HG02759 (cell line): ENCODE measurements around the gene IL1R1.

Source experiments
- ATAC-seq: cut with Tn5 transposase; IDR thresholded peaks from one replicate; pipeline ENCODE4 v1.9.1; 2021; ENCODE audit warnings: mild to moderate bottlenecking, moderate library complexity; ENCODE audit not compliant: unreplicated experiment

Gene IL1R1

DNA sequence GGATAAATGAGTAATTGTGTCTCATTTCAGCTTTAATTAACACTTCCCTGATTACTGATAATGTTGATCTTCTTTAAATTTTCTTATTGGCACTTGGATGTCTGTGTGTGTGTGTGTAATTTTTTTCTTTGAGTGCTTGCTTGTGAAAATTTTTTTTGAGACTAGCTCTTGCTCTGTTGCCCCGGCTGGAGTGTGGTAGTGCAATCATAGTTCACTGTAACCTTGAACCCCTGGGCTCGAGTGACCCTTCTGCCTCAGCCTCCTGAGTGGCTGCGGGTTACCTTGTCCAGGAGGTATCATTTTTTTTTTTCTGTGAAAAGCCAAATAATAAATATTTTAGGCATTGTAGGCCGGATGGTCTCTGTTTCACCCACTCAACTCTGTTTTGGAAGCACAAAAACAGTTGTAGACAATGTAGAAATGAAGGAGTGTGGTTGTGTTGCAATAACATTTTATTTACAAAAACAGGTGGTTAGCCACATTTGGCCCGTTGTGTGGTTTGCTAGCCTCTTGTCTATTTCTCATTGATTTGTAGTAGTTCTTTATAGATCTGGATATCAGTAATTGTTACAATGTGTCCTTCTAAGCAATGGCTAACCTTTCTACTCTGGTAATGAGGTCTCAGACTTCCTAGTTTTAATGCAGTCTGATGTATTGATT is 52.2 kb downstream of the IL1R1 start:
- no peak for ATAC-seq

DNA sequence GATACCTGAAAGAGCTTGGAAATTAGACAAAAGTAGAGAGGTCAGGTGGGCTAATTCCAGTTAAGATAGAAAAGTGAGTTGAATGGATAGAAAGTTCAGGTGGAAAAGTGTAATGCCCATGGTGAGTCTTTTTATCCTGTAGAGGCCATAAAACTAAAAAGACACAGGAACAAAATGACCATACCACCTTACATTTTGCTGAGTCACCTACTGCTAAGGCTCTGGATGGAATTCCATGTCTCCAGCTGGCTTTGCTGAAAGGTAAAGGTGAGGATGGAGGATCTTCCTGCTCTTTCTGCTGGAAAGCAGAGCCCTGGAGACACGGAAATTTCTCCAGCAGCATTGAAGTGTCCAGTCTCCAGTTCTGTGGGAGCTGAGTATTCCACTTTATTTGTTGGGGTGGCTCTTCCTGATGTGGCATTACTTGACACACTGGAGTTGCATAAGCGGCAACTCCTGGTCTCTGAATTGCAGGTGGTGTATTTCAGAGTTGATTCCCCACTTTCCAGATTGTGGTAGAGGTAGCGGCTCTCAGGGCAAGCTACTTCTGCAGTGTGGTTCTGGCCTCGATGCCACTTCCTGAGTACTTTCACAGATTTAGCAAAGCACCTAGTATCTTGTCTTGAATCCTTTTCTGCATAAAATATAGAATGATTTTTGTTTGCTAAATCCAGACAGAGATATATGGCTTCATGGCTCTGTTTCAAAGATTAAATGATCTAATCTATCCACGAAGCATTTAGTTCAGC is 55.0 kb downstream of the IL1R1 start:
- no peak for ATAC-seq

DNA sequence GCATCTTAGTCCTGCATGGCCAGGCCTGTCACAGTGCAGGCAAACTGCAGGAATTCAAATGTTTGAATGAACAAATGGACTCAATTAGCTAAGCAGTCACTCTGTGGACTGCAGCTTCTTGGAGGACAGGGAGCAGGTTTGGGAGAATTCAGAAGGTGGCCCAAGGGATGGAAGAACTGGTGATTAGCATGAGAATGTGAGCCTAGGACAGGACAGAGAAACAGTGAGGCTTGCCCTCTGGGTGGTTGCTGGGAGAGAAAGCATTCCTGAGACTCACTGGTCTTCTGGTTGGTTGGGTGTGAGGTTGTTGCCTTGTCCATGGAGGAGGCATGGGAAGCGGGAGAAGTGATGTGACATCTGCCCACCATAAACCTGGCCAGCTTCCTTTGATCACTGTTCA is 58.0 kb downstream of the IL1R1 start:
- ATAC-seq, result no peak

DNA sequence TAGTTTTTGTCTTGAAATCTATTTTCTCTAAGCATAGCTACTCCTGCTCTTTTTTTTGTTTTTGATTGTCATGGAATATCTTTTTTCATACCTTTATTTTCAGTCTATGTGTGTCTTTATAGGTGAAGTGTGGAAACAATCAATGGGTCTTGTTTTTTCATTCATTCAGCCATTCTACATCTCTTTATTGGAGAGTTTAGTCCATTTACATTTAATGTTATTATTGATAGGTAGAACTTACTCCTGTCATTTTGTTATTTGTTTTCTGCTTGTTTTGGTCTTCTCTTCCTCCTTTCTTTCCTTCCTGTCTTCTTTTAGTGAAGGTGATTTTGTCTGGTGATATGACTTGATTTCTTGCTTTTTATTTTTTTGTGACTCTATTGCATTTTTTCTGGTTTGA is 62.1 kb downstream of the IL1R1 start:
- ATAC-seq, result no peak

DNA sequence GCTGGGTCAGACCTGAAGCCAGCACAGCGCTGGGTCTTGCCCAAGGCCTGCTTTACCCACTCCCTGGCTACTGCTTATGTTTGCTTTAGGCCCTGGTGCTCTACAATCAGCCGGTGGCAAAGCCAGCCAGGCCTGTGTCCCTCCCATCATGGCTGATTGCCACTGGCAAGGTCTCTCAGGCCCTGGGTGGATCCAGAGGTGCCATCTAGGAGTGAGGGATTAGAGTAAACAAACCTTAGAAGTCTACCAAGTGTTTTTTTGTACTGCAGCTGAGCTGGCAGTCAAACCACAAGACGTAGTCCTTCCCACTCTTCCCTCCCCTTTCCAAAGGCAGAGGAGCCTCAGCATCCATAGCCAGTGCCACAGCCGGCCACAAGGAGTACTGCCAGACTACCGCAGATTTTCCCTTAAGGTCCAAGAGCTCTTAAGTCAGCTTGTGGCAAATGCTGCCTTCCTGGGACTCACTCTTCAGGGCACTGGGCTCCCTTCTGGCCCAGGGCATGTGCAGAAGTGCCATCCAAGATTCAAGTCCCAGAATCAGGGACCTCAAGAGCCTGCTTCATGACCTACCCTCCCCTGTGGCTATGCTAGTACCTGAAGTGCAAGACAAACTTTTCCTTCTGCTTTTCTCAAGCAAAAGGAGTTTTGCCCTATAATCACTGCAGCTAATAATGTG is 64.3 kb downstream of the IL1R1 start:
- no peak for ATAC-seq

DNA sequence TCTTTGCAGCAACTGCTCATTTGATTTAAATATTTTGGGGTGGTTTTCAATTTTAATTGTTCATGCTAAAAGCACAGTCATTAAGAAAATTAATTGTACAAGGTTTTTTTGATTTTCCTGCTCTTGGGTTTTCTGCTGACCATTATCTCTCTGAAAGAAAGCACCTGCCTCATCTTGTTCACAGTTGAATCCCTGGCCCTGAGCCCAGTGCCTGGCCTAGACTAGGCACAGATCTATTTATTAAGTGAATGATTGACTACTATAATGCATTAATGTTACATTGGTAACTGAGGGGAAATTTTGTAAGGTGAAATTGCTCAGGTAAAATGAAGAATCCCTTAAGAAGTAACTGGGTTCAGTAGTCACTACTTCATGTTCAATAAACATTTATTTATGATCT is 66.2 kb downstream of the IL1R1 start:
- no peak for ATAC-seq

DNA sequence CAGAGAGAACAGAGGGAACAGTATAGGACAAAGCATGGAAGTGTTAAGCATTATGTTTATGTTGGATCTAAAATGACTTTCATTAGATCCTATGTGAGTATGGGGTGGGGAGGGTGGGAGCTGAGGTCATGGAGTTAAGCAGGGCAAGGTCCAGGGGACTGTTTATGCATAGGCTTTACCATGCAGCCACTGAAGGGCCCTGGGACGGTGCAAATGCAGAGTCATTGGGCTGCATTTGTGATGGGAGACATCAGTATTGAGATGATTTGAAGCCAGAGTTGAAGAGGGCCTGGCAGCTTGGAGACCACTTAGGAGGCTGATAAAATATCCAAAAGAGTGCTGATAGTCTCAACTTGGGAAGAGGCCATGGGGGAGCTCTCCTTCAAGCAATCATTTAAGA is 66.9 kb downstream of the IL1R1 start:
- no peak for ATAC-seq

DNA sequence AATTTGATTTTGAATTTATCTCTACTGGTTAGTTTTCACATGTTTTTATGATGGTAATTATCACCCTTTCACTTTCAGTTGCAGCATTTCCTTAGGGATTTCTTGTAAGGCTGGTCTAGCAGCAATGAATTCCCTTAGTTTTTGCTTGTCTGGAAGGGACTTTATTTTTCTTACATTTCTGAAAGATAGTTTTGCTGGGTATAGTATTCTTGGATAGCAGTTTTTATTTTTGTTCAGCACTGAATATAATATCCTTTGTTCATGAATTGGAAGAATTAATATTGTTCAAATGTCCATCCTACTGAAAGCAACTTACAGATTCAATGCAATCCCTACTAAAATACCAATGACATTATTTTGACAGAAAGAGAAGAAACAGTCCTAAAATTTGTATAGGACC is 74.5 kb downstream of the IL1R1 start:
- no peak for ATAC-seq

DNA sequence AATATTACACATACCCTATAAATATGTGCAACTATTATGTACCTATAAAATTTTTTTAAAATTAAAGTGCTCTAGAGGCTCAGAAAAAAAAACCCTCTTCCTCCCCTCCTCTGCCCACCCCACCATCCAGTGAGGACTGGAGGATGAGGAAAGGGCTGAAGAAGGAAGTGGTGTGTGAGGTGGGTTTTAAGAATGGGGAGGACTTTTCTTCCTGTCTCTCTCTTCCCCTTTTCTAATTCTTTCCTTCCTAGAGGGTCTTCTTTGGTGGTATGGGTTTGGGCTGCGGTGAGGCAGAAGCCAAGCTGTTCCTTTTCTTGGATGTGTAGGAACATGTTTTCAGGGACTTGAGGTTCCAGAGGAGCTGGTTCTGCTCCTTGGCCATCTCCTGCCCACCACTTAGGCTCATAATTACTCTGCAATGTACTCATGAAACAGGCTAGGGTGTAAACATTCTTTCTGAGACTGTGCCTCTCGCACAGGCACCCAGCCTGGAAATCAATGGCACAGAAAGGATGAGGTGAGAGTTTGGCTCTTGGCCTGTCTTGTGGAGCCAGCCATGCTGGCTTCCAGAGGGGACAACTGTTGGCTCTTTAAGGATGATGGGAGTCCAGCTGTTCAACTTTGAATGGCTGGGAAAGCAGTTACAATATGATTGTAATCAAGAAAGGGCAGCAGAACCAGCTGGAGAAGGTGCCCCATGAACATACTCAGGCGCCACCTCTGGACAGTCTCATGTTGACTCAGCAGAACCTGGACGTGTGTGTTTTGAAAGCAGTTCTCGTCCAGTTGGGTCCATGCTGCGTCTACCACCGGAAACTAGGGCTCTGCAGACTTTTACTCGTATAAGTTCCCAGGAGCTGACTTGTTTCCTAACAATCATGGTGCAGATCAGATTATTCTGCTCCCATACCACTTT is 82.5 kb downstream of the IL1R1 start:
- ATAC-seq, result no peak

DNA sequence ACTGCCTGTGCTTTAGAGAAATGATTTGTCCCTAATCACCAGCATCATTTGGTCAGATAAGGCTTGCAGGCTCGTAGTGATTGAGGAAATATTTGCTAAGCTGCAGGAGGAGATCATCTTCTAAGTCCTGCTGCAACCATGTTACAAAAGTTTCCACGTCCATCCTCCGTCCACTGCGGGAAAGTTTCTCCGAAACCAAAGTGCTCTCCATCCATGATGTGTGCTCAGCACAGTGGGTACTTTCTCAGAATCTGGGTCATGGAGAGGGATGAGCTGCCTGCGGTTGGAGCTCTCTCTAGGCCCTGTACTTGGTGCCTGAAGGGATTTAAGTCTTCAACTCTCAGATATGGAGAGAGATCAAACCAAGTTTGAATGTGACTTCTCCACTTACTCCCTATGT is 83.6 kb downstream of the IL1R1 start:
- no peak for ATAC-seq

DNA sequence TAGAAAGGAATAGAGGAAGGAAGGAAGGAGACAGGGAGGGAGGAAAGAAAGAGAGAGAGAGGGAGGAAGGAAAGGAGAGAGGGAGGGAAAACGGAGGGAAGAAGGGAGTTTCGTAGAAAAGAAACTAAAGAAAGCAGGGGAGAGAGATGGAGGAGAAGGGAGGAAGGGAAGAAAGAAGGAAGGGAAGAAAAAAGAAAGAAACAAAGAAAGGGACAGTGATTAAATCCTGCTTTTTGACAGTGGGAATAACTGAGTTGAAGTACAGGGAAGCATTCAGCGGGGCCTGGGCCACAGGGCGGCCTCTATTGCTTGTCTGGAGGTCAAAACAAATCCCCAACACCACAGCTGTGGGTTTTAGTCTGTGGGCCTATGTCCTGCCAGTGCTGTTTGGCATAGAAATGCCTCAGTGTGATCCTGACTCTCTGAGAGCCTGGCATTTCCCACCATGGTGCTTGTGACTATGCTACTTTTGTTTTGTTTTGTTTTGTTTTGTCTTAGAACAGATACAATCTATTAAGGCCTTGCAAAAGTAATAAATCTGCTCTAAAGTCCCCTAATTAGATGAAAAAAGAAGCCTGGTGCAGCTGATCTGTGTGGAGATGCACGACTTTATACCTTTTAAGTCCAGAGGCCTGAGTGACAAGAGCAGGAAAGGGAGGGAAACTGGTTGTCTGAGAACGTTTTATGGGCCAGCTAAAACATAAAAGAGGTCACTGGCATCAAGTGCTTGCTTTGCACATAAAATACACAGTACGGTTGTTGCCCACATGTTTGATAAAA is 84.3 kb downstream of the IL1R1 start:
- no peak for ATAC-seq

DNA sequence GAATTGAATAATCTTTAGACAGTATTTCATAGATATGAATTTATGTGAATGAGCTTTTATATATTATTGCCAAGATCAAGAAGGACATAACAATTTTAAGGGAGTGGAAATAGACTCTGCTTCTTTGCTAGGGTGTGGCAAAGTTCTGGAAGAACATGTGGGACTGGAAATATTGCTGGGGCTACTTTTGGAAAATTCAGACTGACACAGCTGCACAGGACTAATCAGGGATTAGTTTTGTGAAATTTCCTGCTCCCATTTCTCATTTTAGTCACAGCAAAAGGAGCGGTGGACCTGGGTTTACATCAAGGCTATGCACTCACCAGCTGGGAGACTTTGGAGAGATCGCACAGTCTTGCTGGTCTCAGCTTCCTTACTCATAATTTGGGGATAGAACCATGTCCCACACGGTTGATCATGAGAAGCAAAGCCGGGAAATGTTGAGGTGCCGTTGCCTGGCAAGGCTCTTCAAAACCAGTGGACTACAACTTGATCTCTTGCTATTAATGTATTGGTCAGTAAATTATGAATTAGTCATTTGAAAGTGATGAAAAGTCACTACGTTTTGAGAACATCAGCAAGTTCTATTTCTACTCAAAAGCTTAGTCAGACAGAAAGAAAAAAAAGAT is 86.7 kb downstream of the IL1R1 start:
- no peak for ATAC-seq
